Measurements from ENCODE around the gene MAD1L1.
A peak's percentile ranks its signal among the peaks of the same experiment; 100 is the strongest.

The MAD1L1 gene

GRCh38 chr7:2152646-2153045, 80.1 kb downstream of the MAD1L1 start:
- DNase-seq: no peak

DNA sequence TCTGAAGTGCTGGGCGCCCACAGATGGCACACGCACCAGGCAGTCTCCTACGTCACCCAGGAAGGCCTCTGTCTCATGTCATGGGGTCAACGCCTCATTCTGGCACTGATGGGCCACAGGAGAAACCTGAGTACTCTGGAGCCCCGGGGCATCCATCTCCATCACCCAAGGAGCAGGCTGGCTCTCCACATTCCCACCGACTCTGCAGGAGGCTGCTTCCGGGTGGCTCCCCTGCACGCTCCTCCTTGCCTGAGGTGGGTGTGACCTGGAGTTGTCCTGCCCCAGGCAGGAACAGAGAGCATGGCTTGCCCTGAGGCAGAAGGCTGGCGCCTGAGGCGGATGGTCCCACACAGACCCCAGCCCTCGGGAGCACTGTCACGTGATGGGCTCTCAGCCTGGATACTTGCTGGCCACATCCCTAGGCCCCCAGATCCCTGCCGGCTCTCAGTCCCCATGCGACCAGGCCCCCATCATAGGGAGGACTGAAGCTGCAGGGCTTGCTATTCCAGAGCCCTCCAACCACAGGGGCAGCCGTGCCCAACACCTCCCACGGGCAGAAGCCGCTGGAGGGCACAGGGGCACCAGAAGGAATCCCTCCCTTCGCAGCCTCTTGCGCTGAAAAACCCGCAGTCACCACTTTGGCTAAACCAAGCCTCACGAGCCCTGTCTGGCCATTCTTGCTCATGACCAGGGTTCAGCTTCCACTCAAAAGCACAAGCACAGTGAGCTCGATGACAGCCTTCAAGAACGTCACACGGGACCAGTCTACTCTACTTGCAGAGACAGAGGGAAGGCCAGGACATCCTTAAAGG, 80.7 kb downstream of the MAD1L1 start:
- no peak for DNase-seq

GRCh38 chr7:2151237-2151636, 81.5 kb downstream of the MAD1L1 start:
- DNase-seq: no peak

GRCh38 chr7:2150445-2150815, 82.3 kb downstream of the MAD1L1 start:
- no peak for DNase-seq

DNA sequence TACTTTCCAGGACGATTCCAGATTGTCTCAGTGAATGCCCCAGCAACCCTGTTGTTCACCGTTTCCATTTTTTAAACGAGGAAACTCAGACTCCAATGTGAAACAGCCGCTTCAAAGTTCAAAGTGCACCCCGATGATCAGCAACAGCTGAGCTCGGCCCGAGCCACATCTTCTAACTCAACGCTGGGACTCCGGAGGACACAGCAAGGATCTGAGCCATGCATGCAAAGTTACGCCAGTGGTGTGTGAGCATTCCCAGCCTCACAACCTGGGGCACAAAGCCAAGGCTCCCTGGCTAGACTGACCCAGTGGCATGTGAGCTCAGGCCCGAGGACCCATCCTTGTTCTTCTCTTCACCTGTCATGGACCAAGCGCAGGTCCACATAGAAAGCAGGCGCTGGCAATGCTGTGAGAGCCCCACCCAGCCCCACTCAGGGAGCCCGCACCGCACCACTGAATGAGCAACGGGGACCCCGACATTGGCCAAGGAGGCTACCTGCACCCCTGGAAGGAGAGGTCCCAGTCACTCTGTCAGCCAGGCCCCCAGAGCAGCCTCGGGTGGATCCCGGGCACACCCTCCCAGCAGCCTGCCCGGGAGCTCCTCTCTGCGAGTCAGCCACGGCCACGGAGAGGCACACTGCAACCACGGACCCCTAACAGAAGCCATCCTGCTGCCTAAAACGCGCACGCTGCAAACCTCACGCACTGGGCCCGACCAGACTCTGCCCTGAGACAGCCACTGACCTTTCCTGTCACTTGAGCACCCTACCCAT, 82.9 kb downstream of the MAD1L1 start:
- DNase-seq: no peak

DNA sequence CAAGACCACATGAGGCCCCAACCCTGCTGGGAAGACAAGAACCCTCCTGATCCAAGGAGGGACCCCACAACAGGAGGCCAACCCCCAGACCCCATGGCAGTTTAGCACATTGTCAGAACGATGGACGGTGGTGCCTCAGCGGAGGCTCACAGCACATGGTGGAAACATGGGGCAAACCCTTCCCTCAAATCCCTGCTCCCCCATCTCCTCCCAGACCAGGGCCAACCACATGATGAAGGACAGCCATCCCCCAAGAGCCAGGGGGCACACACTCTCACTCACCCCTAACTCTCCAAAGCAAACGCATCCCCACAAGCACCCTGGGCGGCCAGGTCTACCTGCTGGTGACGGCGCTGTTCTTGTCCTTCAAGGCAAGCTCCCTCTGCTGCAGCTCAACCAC, 83.9 kb downstream of the MAD1L1 start:
- DNase-seq: no peak

- DNase-seq: no peak
These were observed 84.6 kb downstream of the MAD1L1 start for GRCh38 chr7:2148189-2148588.

DNA sequence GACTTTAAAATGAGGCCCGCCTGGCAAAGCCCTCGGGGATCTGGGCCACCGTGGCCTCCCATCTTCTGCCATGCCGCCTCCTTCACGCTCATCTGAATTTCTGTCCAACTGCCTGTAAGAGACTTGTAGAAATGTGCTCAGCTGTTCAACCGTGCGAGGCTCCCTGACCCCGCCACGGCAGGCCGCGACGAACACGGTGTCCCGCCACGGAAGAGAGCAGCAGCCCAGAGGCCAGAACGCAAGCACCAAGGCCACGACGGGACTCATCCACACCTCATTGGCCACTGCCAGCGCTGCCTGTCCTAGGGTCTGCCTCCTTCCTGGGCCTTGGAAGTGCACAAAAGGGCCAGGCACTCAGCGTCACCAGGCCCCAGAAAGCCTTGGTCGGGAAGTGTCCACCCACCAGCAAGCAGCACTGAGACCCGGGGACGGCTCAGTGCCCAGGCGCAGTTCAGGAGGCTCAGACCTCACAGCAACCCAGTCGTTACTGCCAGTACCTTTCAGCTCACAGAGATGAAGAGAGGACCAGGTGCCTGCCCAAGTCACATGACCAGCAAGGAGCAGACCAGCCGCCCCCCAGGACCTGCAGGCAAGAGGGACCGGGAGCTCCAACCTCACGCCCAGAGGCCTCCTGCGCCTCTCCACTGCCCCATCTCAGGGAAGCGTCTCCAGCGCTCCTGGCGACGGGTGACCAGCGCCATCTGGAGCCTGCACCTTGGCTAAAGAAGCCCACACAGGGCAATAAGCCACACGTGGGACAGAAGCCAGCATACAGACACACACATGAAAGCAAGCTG, 85.9 kb downstream of the MAD1L1 start:
- DNase-seq: no peak

- DNase-seq: no peak
These were observed 86.7 kb downstream of the MAD1L1 start for GRCh38 chr7:2145835-2146580.

DNA sequence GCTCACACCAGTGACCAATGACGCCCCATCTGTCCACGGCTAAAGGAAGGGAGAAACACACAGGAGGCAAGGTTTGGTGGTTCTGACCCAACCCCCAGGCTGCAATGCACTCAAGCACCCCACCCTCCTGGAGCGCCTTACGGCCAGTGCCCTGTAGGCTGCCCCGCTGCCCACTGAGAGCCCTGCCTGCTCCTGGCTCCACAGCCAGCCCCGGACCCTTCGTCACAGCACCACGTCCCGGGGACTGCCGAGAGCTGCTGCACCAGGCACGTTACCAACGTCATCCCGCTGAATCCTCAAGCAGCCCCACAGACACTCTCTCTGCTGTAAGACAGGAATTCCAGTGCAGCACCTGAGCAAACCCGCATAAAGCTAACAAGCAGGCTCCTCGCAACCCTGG, 87.8 kb downstream of the MAD1L1 start:
- no peak for DNase-seq

GRCh38 chr7:2143981-2144595, 88.7 kb downstream of the MAD1L1 start:
- DNase-seq: no peak

DNA sequence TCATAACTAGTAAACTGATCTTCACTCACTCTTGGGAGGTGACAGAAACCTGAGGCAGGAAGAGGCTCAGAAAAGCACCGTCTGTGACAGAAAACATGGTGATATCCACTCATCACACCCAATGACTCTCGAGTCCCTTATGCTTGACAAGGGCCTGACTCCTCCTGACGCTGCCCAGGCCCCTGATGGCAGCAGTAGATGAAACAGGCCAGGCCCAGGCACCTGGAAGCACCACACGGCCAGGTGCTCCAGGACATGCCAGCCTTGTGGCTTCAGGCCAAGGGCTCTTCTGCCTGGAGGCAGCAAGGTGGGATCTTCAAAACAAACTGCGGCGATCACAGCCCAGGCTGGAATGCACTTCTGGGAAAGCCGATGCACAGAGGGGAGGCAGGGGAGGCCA, 89.3 kb downstream of the MAD1L1 start:
- no peak for DNase-seq

DNA sequence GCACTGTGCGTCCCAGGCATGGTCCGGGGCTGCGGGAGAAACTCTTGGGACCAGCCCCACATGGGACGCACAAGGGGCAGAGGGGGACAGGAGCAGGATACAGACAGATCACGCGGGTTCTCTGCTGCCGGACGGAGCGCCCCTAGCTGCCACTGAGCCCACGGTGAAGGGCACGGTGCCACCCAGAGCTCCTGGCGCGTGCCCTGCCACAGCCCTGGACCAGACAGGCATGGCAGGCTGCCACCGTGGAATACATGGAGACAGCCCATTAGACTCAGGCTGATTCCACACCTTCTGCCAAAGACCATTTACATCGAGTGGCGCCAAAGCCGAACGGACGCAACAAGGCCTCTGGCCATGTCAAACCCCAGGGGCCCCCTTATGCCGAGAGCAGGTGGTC, 90.4 kb downstream of the MAD1L1 start:
- no peak for DNase-seq

DNA sequence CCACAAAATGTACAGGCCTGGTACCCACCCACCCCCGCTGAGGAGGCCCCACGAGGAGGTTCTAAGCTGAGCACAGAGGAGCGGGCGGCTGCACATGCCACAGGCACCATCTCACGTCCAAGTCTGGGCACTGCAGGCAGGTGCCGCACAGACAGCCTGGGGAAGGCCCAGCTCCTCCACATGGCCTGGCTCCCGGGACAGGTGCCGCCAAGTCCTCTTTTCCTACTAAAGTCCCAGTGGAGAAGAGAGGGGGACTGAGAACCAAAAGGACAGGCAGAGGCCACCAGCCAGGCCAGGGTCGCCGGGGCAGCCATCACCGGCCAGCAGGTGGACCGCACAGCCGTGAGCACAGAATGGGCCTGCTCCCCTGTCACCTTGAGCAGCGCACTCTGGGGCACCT, 91.1 kb downstream of the MAD1L1 start:
- no peak for DNase-seq

DNA sequence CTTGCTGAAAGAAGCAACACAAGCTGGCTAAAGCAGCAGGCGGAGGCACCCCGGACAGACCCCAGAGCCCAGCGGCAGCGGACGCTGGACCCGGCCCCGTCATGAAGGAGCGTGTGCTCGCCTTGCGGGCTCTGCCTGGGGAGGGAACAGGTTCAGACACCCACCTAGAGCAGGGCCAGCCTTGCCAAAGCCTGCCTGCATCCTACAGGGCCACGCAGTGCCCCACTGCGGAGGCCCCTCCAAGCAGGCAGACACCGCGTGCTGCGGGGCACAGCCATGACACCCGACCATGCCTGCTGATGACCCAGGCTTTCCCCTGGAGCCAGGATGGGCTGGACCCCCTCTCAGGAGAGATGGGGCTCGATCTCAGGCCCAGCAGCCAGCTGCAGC, 91.7 kb downstream of the MAD1L1 start:
- DNase-seq: no peak

DNA sequence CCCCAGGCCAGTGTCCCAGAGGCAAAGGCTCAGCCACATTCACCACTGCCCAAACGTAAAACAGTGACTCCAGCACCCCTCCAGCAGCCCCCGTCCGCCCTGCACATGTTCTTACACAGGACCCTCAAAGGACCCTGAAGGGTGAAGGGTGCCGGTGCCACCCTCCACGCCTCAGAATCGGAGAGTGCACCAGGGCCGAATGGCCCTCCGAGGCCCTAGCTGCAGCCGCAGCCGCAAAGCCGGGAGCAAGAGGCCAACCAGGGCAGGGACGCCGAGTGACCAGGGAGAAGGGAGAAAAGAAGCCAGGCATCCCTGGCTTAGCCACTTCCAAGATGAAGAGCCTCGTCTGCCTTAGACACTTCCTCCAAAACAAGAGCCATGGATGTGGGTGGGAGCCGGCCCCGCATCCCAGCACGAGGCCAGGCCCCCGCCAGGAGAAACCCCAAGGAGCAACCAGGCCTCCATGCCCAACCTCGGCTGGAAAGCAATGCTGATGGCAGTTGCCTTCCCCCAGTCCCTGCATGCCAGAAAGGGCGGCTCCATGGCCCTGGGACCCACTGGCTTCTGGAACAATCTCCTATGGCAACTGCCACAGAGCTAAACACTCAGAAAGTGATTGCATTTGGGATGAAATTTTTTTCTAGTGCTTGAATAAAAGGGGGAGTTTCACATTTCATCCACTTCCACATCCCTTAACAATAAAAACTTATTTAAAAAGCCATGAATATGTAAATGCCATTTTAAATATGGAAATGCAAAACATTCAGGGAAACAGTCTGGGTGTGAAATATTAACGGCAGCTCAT, 92.3 kb downstream of the MAD1L1 start:
- no peak for DNase-seq

GRCh38 chr7:2139004-2139699, 93.6 kb downstream of the MAD1L1 start:
- DNase-seq: no peak

GRCh38 chr7:2138146-2138765, 94.5 kb downstream of the MAD1L1 start:
- peak; percentile 81 for DNase-seq

DNA sequence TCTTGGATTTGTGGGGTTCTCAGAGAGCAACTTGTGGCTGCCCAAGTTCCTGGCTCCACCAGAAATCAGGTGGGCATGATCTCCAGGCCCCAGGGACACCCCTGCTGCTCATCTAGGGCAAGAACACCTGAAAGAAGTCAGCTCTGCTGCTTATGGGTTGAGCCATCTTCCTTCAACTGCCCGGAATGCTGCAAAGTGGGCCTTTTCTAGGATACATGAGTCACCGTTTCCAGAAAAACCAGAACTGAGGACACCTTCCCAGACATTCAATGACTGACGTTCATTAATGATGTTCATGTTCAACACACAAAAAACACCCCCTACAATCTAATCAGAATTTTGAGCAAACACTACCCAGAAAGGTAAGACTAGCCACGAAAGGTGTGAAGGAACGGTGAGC, 98.0 kb downstream of the MAD1L1 start:
- no peak for DNase-seq

GRCh38 chr7:2132243-2132642, 100.5 kb downstream of the MAD1L1 start:
- DNase-seq: no peak
